NOMO-1 treated with DMSO at 0.1 percent for 48 hours (cell line): ENCODE data around the gene SENP1.

Experiments
- DNase-seq: peaks from one replicate; lab custom pipeline; 2025; ENCODE audit not compliant: unreplicated experiment; lab: John Stamatoyannopoulos, UW

SENP1 gene

DNA sequence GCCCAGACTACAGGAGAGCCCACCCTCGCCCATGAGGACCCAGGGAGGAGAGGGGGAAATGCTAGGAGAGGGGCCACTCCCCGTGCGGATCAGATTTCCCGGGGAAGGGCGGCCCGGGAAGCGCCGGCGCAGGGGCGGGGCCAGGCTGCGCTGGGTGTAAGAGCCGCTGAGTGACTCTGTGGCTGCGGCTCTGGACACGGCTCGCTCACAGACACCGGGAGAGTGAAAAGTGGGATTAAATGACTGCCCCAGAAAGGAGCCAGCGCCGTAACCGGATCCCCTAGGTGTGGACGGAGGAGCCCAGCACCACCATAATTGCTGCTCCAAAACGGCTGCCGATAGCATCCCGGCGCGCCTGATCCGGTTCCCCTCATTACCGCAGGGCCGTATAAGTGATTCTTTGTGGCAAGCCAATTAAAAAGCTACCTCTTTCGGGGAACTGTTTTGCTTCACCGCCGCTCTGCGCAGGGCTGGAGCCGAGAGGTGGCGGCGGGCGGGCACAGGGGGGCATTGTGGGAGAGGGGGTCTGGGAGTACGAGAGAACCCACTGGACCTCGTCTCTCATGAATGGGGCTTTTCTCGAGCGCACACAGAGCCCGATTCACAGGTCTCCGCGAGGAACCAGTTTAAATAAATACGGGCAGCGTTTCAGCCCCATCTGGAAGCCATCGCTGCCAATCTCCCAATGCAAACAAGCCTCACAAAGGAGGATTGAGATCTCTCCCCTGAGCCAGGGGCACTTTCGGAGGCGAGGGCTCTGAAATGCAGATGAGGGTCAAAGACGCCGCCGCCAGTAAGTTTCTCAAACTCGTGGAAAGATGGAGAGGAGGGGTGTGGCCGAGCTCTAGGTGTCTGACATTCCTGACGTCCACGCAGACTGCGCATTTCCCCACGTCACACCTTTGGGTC is 104.1 kb downstream of the SENP1 start:
- DNase-seq: no peak

DNA sequence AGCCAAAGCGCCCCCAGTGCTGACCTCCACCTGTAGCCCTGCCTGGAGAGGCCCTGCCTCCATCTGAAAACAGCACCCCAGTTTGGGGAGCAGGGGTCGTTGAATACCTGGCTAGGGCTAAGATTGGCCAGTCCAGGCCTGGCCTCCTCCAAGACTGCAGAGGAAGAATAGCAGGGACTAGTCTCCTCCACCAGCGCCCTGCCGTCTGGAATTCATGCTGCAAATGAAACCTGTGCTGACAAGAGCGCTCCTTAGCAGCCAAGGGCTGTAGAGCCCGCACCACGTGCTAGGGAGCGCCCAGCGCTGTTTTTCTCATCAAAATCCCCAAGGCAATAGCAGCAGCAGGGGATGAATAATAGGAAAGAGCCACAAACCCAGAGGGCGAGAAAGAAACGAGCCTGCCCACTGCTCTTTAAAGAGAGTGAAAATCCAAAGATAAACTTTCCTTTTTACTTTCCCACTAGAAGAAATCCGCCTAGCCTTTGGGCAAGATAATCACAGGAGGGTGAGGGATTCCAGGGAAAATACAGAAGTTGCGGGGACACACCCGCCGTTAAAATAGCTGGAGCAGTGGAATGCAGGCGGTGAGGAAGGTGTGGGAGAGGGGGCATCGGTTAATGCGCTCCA is 104.9 kb downstream of the SENP1 start:
- no peak for DNase-seq

DNA sequence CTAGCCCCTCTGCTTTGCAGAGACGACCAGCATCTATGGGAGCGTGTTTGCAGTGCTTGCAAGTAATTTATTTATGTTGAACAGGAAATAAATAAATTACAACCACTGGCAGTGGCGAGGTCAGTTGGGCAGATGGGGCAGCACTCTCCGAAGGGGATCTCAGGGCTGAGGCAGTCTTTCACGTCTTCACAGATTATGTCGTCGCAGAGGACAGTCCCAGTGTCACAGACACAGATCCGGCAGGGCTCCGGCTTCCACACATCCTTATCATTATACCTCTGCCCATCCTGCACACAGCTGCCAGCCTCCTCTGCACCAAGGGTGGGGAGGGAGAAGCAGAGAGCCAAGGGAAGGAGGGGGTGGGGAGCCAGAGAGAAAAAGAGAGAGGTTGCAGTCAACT is 106.1 kb downstream of the SENP1 start:
- DNase-seq: no peak

DNA sequence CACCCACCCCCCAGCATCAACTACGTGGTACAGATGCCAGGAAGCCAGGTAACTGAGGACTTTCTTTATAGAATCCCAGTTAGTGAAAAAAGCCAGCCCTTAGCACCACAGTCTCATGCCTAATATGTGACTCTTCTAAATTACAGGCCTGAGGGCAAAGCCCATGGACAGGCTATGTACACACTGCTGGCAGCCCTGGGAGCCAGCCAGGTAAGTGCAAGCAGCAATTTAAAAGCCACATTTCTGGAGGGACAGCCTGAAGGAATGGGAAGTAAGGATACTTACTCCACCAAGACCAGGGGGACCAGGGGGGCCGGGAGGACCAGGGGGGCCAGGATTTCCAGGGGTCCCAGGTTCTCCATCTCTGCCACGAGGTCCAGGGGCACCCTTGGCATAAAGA is 108.6 kb downstream of the SENP1 start:
- DNase-seq: no peak

DNA sequence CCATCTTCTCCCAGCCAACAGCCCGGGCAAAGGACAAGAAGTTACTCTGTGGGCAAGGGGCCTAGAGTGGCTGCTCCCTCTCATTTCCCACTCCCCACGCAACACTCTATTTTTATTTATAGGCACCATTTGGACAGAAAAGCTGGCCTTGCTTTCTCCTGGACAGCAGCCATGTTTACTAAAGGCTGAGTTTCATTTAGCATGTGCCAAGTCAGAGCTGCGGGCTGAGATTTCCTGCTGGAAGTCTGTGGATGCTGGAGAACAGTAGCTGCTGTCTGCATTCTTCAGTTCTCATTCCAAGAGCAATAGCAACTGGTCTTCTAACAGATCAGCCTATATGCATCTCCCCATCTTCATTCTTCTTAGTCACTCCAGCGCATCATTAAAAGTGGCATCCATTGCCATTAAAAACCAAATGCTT is 109.9 kb downstream of the SENP1 start:
- DNase-seq: no peak

DNA sequence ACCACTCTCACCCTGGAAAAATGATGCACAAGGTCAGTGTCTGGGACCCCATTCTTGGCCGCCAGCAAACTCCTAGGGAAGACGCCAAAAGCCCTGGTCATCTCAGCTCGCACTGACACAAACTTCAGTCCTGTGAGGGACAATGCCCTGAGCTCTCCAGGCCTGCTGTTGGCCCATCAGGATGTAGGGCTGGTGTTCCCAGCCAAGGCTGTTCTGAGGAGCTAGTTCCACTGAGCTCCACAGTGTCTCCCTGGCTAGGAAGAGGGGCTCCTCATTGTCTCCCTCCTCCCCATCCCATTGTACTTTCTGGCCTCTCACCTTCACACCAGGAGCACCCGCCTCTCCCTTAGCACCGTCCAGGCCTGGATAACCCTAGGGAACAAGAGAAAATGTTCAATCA is 112.4 kb downstream of the SENP1 start:
- no peak for DNase-seq
